Dendritic cell treated with granulocyte-macrophage colony-stimulating factor and Interleukin-4, amounts not matched to agents 40 ng/mL and 50 ng/mL, for 4 days (primary cell): ENCODE measurements around the gene OPA3.
"Not testable (repeated sequence)": the region's sequence is repeated elsewhere in the genome, so short reads cannot be mapped to it uniquely, and the experiment has no call there.

Experiments
- H3K27ac Mint-ChIP-seq: one replicate; pipeline ENCODE4 v1.8.0; 2022; ENCODE audit warnings: mild to moderate bottlenecking, mixed read lengths
- H3K27me3 Mint-ChIP-seq: one replicate; pipeline ENCODE4 v1.8.0; 2022; ENCODE audit warnings: mild to moderate bottlenecking, mixed read lengths
- H3K36me3 Mint-ChIP-seq: one replicate; pipeline ENCODE4 v1.8.0; 2022; ENCODE audit warnings: low read depth, mixed read lengths
- H3K4me1 Mint-ChIP-seq: one replicate; pipeline ENCODE4 v1.8.0; 2022; ENCODE audit warnings: low read depth, mixed read lengths
- H3K4me3 Mint-ChIP-seq: one replicate; pipeline ENCODE4 v1.8.0; 2022; ENCODE audit warnings: mild to moderate bottlenecking, moderate library complexity, mixed read lengths
- H3K9me3 Mint-ChIP-seq: one replicate; pipeline ENCODE4 v1.8.0; 2022; ENCODE audit warnings: mixed read lengths
- intact Hi-C: fragments of 100-400 bp; cut with micrococcal nuclease; formaldehyde crosslinking; loops from one replicate; pipeline ENCODE4 v1.15.0; 2022

Gene OPA3

DNA sequence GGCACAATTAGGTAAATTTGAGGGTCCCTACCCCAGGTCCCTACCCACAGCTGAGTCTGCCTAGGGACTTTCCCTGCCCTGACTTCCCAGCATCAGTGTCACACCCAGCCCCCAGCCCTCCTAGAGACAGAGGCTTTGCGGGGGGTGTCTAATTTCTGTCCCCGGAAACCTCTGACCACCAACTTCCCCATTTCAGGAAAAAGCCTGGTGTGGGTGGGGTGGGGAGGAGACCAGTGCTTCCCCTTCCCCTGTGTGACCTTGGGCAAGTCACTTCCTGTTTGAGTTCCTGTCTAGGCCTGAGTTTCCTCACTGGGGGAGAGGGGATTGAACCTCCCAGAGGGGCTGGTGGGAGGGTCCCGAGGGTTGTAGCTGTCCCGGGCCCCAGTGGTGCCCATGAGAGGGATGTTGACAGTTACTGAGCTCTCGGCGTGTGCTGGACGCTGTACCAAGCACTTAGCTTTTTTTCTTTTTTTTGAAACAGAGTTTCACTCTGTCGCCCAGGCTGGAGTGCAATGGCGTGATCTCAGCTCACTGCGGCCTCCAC is 69.4 kb downstream of the OPA3 start:
- intact Hi-C loops: loop anchor here (1.0 kb wide), 1 partner anchor 8 kb away; no protein-coding TSS in a partner anchor
- Mint-ChIP-seq H3K27ac (peak overlapping the region; percentile 94), H3K9me3 (no peaks in the 10 kb centered on the region), H3K4me1 (peaks cover 90% of the 10 kb centered on the region), H3K36me3 (peaks cover 92% of the 10 kb centered on the region), H3K27me3 (no peaks in the 10 kb centered on the region), H3K4me3 (peak overlapping the region; percentile 76)

DNA sequence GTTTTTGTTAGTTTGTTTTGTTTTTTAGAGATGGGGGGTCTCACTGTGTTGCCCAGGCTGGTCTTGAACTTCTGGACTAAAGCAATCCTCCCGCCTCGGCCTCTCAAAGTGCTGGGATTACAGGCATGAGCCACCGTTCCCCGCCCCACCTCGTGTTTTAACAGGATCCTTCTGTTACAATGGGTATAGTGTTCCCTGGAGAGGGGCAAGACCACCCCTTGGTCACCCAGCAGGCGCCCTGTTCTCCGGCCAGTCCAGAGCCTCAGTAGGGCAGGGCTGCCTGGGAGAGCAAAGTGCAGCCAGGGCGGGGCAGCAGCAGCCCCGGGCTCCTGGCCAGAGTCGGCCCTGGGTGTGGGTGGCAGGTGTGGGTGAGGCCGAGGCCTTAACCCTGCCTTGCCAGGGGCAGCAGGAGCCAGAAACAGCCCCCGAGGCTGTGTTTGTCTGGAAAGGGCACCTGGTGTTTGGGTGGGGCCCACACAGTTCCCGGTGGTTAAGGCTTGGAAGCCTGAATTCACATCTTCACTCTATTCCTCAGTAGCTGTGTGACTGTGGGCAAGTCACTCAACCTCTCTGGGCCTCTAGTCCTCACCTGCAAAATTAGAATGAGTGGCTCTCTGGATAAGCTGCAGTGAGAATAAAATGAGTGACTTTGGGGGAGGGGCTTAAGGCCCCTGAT is 70.1 kb downstream of the OPA3 start:
- Mint-ChIP-seq H3K36me3 (peaks cover 92% of the 10 kb centered on the region), H3K27me3 (no peaks in the 10 kb centered on the region), H3K27ac (peak overlapping the region; percentile 94), H3K4me1 (peaks cover 92% of the 10 kb centered on the region), H3K9me3 (no peaks in the 10 kb centered on the region), H3K4me3 (peak overlapping the region; percentile 76)
- intact Hi-C loops: loop anchor here (1.0 kb wide), 1 partner anchor 9 kb away; no protein-coding TSS in a partner anchor

DNA sequence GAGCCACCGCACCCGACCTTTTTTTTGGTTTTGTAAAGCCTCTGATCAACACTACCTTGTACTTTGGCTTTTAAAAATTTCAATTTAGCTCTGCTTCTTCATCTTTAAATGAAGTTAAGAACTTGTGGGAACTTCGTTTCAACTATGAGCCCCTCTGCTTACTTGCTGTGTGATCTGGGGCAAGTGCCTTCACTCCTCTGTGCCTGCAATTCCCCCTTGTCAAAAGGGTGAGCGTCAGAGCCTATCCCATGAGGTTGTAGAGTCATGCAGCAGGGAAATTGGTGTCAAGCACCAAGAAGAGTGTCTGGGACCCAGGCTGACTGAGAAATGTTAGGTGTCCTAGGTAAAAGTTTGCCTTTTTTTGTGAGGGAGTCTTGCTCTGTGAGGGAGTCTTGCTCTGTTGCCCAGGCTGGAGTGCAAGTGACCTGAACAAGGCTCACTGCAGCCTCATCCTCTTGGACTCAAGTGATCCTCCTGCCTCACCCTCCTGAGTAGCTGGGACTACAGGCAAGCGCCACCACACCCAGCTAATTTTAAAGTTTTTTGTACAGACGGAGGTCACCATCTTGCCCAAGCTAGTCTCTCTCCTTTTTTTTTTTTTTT is 71.6 kb downstream of the OPA3 start:
- H3K9me3 Mint-ChIP-seq: no peaks in the 10 kb centered on the region
- H3K4me1 Mint-ChIP-seq: peaks cover 84% of the 10 kb centered on the region
- intact Hi-C loops: no loop called here
- H3K27ac Mint-ChIP-seq: peak overlapping the region; percentile 94
- no peaks in the 10 kb centered on the region for H3K27me3 Mint-ChIP-seq
- H3K36me3 Mint-ChIP-seq: peaks cover 92% of the 10 kb centered on the region
- peak overlapping the region; percentile 48 for H3K4me3 Mint-ChIP-seq

DNA sequence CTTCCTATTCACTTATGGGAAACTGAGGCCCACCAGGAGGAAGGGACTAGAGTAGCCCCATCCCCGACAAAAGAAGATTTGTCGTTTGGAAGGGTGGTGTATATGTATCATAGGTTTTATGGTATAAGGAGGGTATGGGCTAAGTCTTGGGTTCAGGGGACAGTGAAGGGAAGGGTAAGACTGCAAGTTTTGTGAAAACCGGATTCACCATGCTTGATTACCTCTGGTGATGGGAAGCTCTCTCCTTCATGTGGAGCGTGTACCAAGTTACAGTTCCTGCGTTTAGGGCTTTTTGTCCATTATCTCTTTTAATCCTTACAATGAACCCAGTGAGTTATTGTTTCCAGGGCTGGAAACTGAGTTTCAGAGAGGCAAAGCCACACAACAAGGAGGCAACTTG is 73.5 kb downstream of the OPA3 start:
- intact Hi-C loops: no loop called here
- H3K4me1 Mint-ChIP-seq: peaks cover 68% of the 10 kb centered on the region
- no peaks in the 10 kb centered on the region for H3K27me3 Mint-ChIP-seq
- H3K9me3 Mint-ChIP-seq: no peaks in the 10 kb centered on the region
- H3K4me3 Mint-ChIP-seq: peak overlapping the region; percentile 99
- H3K27ac Mint-ChIP-seq: peak overlapping the region; percentile 94
- H3K36me3 Mint-ChIP-seq: peaks cover 87% of the 10 kb centered on the region

DNA sequence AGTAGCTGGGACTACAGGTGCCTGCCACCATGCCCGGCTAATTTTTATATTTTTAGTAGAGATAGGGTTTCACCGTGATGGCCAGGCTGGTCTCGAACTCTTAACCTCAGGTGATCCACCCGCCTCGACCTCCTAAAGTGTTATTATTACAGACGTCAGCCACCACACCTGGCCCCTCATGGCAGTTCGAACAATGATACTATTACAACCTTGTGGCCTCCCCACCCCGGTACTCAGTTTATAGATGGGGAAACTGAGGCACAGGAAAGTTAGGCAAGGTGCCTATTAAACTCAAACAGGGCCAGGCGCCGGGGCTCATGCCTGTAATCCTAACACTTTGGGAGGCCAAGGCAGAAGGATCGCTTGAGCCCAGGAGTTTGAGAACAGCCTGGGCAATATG is 74.2 kb downstream of the OPA3 start:
- H3K4me3 Mint-ChIP-seq: peak overlapping the region; percentile 99
- H3K4me1 Mint-ChIP-seq: peaks cover 68% of the 10 kb centered on the region
- peak overlapping the region; percentile 94 for H3K27ac Mint-ChIP-seq
- H3K27me3 Mint-ChIP-seq, intact Hi-C loops, H3K9me3 Mint-ChIP-seq: not testable (repeated sequence)
- peaks cover 80% of the 10 kb centered on the region for H3K36me3 Mint-ChIP-seq

DNA sequence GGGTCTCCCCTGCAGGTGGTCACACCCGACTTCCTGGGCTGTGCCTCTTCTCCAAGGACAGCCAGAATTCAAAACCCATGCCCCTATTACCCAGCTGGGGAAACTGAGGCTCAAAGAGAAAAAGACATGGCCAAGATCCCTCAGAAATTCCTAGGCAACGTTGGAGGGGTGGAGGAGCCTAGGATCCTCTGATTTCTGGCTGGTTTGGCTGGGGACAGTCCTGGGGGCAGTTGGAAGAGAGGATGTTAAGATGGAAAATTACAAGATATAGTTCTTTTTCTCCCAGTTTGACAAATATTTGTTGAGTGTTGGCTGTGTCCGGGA is 74.9 kb downstream of the OPA3 start:
- no peaks in the 10 kb centered on the region for H3K9me3 Mint-ChIP-seq
- H3K4me3 Mint-ChIP-seq: peak overlapping the region; percentile 99
- H3K4me1 Mint-ChIP-seq: peaks cover 68% of the 10 kb centered on the region
- intact Hi-C loops: loop anchor here (2.0 kb wide), 1 partner anchor 13 kb away; no protein-coding TSS in a partner anchor
- H3K36me3 Mint-ChIP-seq: peaks cover 74% of the 10 kb centered on the region
- H3K27me3 Mint-ChIP-seq: no peaks in the 10 kb centered on the region
- H3K27ac Mint-ChIP-seq: peak overlapping the region; percentile 94

DNA sequence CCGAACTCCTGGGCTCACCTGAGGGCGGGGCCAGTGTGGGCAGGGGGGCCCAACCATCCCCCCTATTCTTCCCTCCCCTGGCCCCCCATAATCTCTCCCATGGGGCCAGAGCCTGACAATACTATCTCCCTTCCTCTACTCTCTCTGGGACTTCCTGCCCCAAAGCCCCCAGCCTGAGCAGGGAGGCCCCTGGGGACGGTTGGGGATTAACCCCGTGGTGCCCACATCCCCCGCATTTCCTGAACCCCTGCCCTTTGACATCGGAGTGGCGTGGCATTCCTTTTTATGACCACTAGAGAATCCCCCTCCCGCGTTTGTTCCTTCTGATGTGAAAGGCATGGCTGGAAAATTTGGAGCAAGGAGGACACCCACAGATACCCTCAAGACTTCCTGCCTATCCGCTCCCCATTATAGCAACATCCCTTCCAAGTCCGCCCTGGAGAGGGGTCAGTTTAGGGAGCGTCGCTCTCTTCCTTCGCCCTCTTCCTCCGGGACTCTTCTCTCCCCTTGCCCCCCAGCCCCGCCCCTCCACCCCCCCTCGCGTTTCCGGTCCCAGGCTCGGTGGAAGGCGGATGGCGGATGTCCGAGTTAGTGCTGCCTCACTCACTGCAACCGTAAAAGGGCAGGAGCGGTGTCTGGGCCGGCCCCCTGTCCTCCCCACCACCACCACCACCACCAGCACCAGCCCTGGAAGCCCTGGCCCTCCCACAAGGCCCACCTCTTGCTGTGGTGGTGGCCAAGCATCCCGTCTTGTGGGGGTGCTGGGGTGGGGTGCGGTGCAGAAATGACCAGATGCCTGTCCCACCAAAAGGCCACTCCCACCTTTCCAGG is 75.5 kb downstream of the OPA3 start:
- peak overlapping the region; percentile 99 for H3K4me3 Mint-ChIP-seq
- H3K9me3 Mint-ChIP-seq: no peaks in the 10 kb centered on the region
- peaks cover 66% of the 10 kb centered on the region for H3K4me1 Mint-ChIP-seq
- H3K27ac Mint-ChIP-seq: peak overlapping the region; percentile 94
- H3K36me3 Mint-ChIP-seq: peaks cover 72% of the 10 kb centered on the region
- intact Hi-C loops: loop anchor here (2.0 kb wide), 1 partner anchor 14 kb away; no protein-coding TSS in a partner anchor
- H3K27me3 Mint-ChIP-seq: no peaks in the 10 kb centered on the region

DNA sequence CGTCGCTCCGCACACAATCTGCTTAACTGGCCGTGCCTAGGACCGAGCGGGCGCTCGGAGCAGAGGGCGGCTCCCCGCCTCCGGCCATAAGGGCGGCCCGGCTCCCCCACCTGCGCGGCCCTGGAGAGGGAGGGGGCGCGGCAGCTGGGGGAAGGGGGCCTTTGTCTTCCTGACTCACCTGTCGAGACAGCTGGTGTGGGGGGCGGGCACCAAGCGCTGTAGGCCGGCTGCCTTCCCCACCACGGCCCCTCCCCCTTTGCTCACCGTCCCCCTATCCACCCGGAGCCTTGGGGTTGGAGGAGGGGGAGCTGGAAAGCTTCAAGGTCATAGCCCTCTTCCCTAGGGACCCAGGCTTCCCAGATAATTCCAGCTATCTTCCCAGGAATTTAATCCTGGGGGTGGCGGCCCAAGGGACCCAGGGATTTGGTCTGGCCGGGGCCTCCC is 76.2 kb downstream of the OPA3 start:
- Mint-ChIP-seq H3K36me3 (peaks cover 66% of the 10 kb centered on the region), H3K27ac (peak overlapping the region; percentile 94), H3K4me3 (peak overlapping the region; percentile 99), H3K27me3 (no peaks in the 10 kb centered on the region), H3K9me3 (no peaks in the 10 kb centered on the region), H3K4me1 (peaks cover 65% of the 10 kb centered on the region)
- intact Hi-C loops: loop anchor here (2.0 kb wide), 1 partner anchor 14 kb away; no protein-coding TSS in a partner anchor

DNA sequence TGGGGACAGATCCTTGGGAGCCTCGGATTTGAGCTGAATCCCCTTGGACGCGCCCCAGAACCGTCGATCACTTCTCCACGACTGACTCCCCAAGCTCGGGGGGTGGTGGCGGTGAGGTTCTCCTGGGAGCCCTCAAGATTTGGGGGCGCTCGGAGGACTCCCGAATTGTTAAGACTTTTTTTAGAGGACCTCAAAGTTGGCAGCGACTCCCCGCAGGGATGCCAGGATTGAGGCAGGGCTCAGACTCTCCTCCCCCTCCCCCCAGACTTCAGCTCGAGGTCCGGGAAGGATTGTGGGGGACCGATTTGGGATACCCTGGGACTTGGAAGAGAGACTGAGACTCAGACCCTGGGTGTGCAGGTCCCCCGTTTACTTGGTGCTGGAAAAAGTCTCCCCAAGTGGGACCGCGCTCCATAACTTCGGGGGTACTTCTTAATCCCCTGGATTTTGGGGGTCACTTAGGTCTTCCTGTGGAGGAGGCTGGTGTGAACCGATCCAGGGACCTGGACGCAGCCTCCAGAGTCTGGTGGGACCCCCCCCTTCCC is 76.7 kb downstream of the OPA3 start:
- Mint-ChIP-seq H3K4me1 (peaks cover 63% of the 10 kb centered on the region), H3K27ac (peak overlapping the region; percentile 94), H3K9me3 (no peaks in the 10 kb centered on the region), H3K27me3 (no peaks in the 10 kb centered on the region), H3K4me3 (peak overlapping the region; percentile 99), H3K36me3 (peaks cover 61% of the 10 kb centered on the region)
- intact Hi-C loops: loop anchor here (2.0 kb wide), 1 partner anchor 15 kb away; no protein-coding TSS in a partner anchor

DNA sequence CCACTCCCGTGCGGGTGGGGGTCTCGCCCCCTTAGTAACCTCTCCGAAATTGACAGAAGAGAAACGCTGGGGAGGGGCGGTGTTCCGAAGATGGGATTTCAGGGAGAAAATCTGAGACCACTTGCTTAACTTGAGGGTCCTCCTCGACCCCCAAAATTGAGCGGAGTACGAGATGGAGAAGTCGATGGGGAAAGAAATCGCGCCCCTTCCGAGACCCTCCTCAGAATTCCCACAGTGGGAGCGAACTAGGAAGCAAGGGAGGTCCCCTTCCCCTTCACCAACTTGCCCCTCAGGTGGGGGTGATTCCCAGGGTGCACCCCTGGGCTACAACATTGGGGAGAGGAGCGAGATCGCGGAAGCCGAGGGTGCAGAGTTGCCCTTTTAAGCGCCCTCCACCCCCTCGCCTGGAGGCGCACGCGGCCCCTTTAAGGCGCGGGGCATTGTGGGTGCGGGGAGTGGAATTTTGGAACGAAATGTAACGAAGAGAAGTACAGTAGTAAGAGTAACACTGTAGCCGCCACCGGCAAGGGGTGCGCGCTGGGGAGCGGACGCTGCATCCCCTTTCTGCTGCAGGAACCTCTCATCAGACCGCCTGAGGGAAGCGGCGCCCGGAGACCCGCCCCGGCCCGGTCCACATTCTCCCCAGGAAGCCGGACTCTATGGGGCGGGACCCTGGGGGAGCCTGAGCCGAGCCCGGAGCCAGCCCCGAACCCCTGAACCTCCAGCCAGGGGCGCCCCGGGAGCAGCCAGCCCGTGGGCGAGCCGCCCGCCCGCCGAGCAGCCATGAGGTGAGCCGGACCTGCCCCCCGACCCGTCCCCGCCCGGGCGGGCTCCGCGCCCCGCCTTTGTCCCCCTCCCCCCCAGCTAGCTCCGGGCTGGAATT is 77.4 kb downstream of the OPA3 start, which contains the start of gene VASP:
TSS of gene VASP (plus strand) at position 491 of the 883 bp plus-strand sequence. CDS start at position 784, 293 bp downstream.
- intact Hi-C loops: no loop called here
- H3K9me3 Mint-ChIP-seq: no peaks in the 10 kb centered on the region
- peak within 1 kb of the TSS; percentile 99 for H3K4me3 Mint-ChIP-seq
- peaks cover 53% of the 10 kb centered on the region for H3K36me3 Mint-ChIP-seq
- H3K27ac Mint-ChIP-seq: peak within 1 kb of the TSS; percentile 94
- H3K27me3 Mint-ChIP-seq: no peaks in the 10 kb centered on the region
- peaks cover 63% of the 10 kb centered on the region for H3K4me1 Mint-ChIP-seq

DNA sequence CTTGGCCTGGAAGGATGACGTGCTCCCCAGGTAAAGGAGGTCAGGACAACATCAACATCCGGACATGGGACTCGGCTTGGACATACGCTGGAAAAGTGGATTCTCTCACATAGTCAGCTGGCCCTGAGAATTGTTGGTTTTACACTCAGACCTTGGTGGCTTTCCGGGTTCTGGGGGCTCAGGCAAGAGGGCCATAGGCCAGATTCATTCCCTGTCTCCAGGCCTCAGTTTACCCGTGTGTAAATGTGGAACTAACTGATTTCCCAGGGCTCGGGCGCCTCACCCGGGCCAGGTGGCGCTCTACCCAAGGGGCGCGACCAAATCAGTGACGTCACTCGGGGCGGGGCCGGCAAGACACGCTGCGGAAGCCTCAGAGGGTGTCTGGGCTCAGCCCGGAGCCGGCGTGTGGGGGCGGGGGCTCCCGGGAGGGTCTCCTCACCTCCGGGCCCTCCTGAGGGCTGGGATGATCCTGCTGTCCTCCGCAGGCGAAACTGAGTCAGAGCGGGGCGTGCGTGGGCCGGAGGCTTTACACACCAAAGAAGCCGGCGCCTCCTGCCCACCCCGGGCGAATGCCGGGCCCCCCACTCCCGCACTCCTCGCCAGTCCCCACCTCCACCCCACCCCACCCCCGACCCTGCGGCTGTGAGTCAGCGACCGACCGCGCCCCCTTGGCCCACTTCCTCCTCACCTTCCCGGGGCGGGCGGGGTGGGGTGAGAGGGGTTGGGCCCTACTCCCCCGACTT is 78.2 kb downstream of the OPA3 start:
- Mint-ChIP-seq H3K9me3 (no peaks in the 10 kb centered on the region), H3K27ac (peak overlapping the region; percentile 94), H3K4me1 (peaks cover 62% of the 10 kb centered on the region), H3K27me3 (no peaks in the 10 kb centered on the region), H3K4me3 (peak overlapping the region; percentile 99), H3K36me3 (peaks cover 49% of the 10 kb centered on the region)
- intact Hi-C loops: no loop called here

DNA sequence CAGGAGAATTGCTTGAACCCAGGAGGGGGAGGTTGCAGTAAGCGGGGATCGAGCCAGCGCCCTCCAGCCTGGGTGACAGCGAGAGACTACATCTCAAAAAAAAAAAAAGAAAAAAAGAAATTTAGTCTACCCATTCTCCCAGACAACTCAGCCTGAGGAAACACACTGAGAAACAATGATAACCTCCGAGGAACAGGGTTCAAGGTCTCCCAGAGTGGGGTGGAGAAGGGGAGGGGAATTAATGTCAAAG is 78.7 kb downstream of the OPA3 start:
- H3K36me3 Mint-ChIP-seq: peaks cover 44% of the 10 kb centered on the region
- H3K4me3 Mint-ChIP-seq: peak overlapping the region; percentile 59
- H3K9me3 Mint-ChIP-seq: no peaks in the 10 kb centered on the region
- H3K4me1 Mint-ChIP-seq: peaks cover 62% of the 10 kb centered on the region
- H3K27ac Mint-ChIP-seq: peak overlapping the region; percentile 94
- no peaks in the 10 kb centered on the region for H3K27me3 Mint-ChIP-seq
- intact Hi-C loops: no loop called here
